Parathyroid adenoma (tissue), 2 donors: Measurements from ENCODE around the gene DIP2C.

ENCODE experiments used
- H2AFZ ChIP-seq: fragments of 300-600 bp; sonication (generic); one replicate; pipeline ENCODE4 v1.7.0; 2017; ENCODE audit warnings: antibody characterized with exemption, mild to moderate bottlenecking
- H3K27ac ChIP-seq: fragments of 300-600 bp; sonication (generic); one replicate; pipeline ENCODE4 v1.7.0; 2017
- H3K27me3 ChIP-seq: fragments of 300-600 bp; sonication (generic); one replicate; pipeline ENCODE4 v1.7.0; 2017; ENCODE audit warnings: low read length; ENCODE audit not compliant: control insufficient read depth, insufficient read depth
- H3K36me3 ChIP-seq: fragments of 300-600 bp; sonication (generic); one replicate; pipeline ENCODE4 v1.7.0; 2017; ENCODE audit warnings: low read length; ENCODE audit not compliant: control insufficient read depth, insufficient read depth
- H3K4me1 ChIP-seq: fragments of 300-600 bp; sonication (generic); one replicate; pipeline ENCODE4 v1.7.0; 2017; ENCODE audit warnings: control low read depth
- H3K4me2 ChIP-seq: fragments of 300-600 bp; sonication (generic); one replicate; pipeline ENCODE4 v1.7.0; 2017; ENCODE audit warnings: low read length
- H3K4me3 ChIP-seq: fragments of 300-600 bp; sonication (generic); one replicate; pipeline ENCODE4 v1.7.0; 2017; ENCODE audit warnings: low read depth, low read length
- H3K79me2 ChIP-seq: fragments of 300-600 bp; sonication (generic); one replicate; pipeline ENCODE4 v1.7.0; 2017; ENCODE audit warnings: control low read depth
- H3K9ac ChIP-seq: fragments of 300-600 bp; sonication (generic); one replicate; pipeline ENCODE4 v1.7.0; 2017; ENCODE audit warnings: mild to moderate bottlenecking
- H3K9me3 ChIP-seq: fragments of 300-600 bp; sonication (generic); one replicate; pipeline ENCODE4 v1.7.0; 2017; ENCODE audit warnings: low read length; ENCODE audit not compliant: control insufficient read depth
- CTCF ChIP-seq: fragments of 300-600 bp; sonication (generic); IDR thresholded peaks from one replicate; pipeline ENCODE4 v1.7.0; 2017; ENCODE audit warnings: antibody characterized with exemption, mild to moderate bottlenecking
- donor health status: primary hyperparathyroidism.

DIP2C gene

GRCh38 chr10:688312-689120, 952 bp downstream of the DIP2C start:
- peak overlapping the region; percentile 71 for H2AFZ ChIP-seq

GRCh38 chr10:687583-688311, 1.7 kb downstream of the DIP2C start:
- Histone ChIP-seq H3K4me1 (peaks cover 2% of the 10 kb centered on the region), H3K36me3 (no peaks in the 10 kb centered on the region), H3K4me3 (no peak overlapping the region)

More at GRCh38 chr10:688312-689120, 952 bp downstream of the DIP2C start:
- Histone ChIP-seq H3K4me2 (peak overlapping the region; percentile 95), H3K9ac (no peak overlapping the region), H3K79me2 (peaks cover 6% of the 10 kb centered on the region), H3K27ac (no peak overlapping the region), H3K4me1 (peaks cover 2% of the 10 kb centered on the region), H3K36me3 (no peaks in the 10 kb centered on the region), H3K9me3 (no peaks in the 10 kb centered on the region), H3K27me3 (no peaks in the 10 kb centered on the region), H3K4me3 (peak overlapping the region; percentile 69)
- TF ChIP-seq CTCF, result no peak

GRCh38 chr10:686155-686931, 3.1 kb downstream of the DIP2C start:
- no peak overlapping the region for H2AFZ ChIP-seq
- no peak overlapping the region for H3K4me3 ChIP-seq
- no peaks in the 10 kb centered on the region for H3K36me3 ChIP-seq
- H3K4me2 ChIP-seq, result no peak overlapping the region
- no peak for TF ChIP-seq CTCF
- no peaks in the 10 kb centered on the region for H3K9me3 ChIP-seq
- peaks cover 2% of the 10 kb centered on the region for H3K4me1 ChIP-seq
- H3K79me2 ChIP-seq, result peaks cover 16% of the 10 kb centered on the region
- H3K27me3 ChIP-seq, result no peaks in the 10 kb centered on the region
- H3K9ac ChIP-seq, result no peak overlapping the region
- no peak overlapping the region for H3K27ac ChIP-seq

More at GRCh38 chr10:687583-688311, 1.7 kb downstream of the DIP2C start:
- H3K4me2 ChIP-seq, result peak overlapping the region; percentile 95
- no peak overlapping the region for H3K9ac ChIP-seq
- no peak overlapping the region for H3K27ac ChIP-seq
- peaks cover 11% of the 10 kb centered on the region for H3K79me2 ChIP-seq
- no peaks in the 10 kb centered on the region for H3K27me3 ChIP-seq
- H3K9me3 ChIP-seq, result no peaks in the 10 kb centered on the region
- TF ChIP-seq CTCF, result no peak
- H2AFZ ChIP-seq, result no peak overlapping the region

- Histone ChIP-seq H2AFZ (no peak overlapping the region), H3K27me3 (no peaks in the 10 kb centered on the region), H3K9me3 (no peaks in the 10 kb centered on the region), H3K4me2 (no peak overlapping the region), H3K4me1 (peaks cover 2% of the 10 kb centered on the region), H3K79me2 (peaks cover 21% of the 10 kb centered on the region), H3K36me3 (no peaks in the 10 kb centered on the region), H3K27ac (no peak overlapping the region), H3K9ac (no peak overlapping the region), H3K4me3 (no peak overlapping the region)
- TF ChIP-seq CTCF, result no peak
These were observed 3.9 kb downstream of the DIP2C start for GRCh38 chr10:685613-686012.
